Inflammatory macrophage treated with lipopolysaccharide for 4 hours (primary cell): ENCODE results near the gene OTOG.

ENCODE experiments used
- DNase-seq: peaks from one replicate; pipeline ENCODE4 v3.0.0-alpha.2; 2020

OTOG gene

GRCh38 chr11:17653611-17654010 is 106.6 kb downstream of the OTOG start:
- no peak for DNase-seq

- no peak for DNase-seq
Measured at GRCh38 chr11:17655682-17656081, 108.6 kb downstream of the OTOG start.

GRCh38 chr11:17658211-17658610 is 111.2 kb downstream of the OTOG start:
- no peak for DNase-seq

GRCh38 chr11:17668166-17668565 is 121.1 kb downstream of the OTOG start:
- no peak for DNase-seq

DNA sequence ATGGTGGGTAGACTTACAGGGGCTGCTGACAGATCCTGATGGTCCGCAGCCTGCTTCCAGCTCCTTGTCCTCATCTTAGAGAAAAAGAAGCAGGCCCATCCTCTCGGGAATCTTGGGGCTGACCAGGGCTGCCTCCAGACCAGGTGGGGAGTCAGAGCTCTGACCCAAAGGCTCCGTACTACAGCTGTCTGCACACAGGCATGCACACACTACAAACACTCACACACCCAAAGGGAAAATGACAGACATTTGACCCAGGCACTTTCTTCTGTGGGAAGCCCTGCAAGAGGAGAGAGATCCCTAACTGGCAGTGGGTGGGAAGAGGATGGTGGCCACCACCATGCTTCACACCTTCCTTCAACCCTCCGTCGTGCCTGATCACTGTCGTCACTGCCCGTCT is 125.4 kb downstream of the OTOG start:
- no peak for DNase-seq

DNA sequence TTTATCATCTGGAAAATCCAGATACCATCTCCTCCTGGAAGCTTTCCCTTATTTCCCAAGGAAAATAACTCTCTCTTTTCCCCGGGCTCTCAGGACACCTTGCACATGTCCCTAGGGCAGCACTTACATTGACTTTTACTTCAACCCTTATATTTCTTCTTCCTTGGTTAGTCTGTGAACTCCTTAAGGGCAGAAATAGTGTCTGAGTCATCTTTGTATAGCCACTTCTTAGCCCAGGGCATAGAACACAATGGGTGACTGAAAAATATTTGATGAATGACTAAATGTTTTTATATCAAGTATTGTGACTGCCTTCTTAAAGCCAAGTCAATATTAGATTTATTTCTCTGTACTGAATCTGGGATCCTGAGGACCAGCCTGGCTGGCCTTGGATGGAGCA is 126.9 kb downstream of the OTOG start:
- no peak for DNase-seq

DNA sequence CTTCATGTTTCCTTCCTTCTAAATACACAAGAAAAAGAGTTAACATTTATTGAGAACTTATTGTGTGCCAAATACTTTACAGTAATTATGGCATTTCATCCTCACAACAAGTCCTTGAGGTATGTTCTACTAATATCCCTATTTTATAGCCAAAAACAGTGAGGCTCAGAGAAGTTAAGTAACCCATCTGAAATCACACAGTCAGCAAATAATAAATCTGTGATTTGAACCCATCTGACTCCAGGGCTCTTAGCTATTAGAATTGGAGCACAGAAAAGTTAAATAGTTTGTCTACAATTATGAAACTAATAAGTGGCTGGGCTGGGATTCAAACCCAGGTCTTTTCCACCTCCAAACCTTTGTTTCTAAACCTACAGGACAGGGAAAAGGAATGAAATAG is 135.8 kb downstream of the OTOG start:
- DNase-seq, result no peak

- no peak for DNase-seq
Measured at GRCh38 chr11:17683377-17684161, 136.5 kb downstream of the OTOG start.

DNA sequence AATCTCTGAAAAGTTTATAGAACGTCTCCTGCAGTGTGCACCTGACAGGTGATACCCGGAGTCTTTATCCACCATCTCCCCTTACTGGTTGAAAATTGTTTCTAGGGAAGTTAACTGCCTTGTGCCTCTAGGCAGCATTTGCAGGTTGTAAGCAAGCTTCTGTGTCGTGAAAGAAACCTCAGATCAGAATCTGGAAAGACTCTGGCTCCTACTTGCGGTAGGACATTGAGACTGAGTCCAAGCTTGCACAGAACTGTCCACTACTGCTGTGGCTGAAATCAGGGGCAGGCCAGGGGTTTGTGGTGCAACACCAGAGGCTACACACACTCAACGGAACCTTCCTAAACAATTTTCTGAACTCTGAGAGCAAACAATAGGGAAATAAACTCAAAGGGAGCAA is 137.5 kb downstream of the OTOG start:
- no peak for DNase-seq

DNA sequence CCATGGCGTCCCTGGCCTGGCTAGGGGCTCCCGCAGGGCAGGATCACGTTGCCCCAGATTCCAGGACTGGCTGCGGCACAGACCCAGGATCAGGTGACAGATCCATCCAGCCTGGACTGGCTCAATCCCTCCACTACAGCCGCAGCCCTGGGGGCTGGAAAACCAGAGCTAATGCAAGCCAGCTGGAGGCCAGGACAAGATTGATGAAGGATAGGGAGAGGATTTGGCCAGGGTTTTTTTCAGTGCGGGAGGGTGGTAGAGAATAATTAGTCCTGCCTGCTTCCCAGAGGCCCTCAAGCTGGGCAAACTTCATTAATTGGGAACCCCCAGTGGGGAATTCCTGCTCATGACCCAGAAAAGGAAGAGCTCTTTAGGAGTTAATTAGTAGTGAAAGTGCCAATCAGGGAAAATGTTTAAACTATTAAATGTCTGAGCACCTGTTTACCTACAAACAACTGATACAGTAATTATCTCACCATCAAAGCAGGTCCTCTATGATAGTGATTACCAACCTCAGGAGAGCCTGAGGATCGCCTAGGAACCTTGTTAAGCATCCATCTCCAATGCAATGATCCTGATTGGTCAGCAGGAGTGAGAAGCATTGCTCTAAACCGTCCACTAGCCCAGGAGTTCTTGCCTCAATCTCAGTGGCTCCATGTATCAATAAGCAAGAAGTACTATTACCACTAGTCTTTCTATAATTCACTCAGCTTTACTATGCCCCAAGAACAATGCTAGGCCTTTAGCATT is 139.3 kb downstream of the OTOG start:
- no peak for DNase-seq

- DNase-seq, result no peak
Measured at GRCh38 chr11:17687946-17688670, 141.0 kb downstream of the OTOG start.

DNA sequence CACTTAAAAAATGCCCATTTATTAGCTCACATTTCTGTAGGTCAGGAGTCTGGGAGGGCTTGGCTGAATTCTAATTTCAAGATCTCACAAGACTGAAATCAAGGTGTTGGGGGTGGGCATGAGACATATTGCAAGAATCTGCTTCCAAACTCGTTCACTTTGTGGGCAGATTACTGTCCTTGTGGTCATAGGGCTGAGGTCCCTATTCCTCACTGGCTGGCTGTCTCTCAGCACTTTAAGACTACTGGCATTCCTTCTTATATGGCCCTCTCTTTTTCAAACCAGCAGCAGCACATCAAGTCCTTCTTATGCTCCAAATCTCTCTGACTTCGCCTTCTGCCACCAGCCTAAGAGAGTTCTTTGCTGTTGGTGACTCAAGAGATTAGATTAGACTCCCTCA is 144.5 kb downstream of the OTOG start:
- no peak for DNase-seq

- DNase-seq, result no peak
Measured at GRCh38 chr11:17691976-17692375, 144.9 kb downstream of the OTOG start.

GRCh38 chr11:17692931-17693330 is 145.9 kb downstream of the OTOG start:
- peak; percentile 28 for DNase-seq

GRCh38 chr11:17693531-17693930 is 146.5 kb downstream of the OTOG start:
- DNase-seq, result no peak

DNA sequence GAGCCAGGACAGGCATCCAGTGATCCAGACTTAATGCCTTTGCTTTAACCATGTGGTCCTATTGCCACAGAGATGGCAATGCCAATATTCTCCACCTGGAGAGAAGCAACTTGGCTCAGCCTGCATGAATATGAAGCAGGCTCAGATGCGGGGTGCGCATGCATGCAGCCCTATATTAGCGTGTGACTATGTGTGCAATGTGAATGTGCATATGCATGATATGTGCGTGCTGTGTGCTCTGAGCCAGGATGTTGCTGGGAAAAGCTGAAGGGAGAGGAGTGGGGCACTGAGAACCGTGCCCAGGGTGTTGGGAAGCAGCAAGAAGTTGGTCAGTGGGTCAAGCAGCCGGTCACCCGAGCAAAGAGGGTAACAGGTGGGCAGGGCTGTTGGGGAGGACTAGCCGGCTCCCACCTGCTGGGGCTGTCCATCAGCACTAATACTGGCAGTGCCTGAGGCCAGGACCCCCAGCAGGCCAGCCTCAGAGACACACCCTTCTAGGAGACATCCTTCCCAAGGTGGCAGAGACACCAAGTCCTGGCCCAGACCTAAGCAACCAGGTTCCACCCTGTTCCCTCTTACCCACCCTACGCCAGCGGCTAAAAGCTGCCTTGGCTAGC is 147.5 kb downstream of the OTOG start:
- no peak for DNase-seq

DNA sequence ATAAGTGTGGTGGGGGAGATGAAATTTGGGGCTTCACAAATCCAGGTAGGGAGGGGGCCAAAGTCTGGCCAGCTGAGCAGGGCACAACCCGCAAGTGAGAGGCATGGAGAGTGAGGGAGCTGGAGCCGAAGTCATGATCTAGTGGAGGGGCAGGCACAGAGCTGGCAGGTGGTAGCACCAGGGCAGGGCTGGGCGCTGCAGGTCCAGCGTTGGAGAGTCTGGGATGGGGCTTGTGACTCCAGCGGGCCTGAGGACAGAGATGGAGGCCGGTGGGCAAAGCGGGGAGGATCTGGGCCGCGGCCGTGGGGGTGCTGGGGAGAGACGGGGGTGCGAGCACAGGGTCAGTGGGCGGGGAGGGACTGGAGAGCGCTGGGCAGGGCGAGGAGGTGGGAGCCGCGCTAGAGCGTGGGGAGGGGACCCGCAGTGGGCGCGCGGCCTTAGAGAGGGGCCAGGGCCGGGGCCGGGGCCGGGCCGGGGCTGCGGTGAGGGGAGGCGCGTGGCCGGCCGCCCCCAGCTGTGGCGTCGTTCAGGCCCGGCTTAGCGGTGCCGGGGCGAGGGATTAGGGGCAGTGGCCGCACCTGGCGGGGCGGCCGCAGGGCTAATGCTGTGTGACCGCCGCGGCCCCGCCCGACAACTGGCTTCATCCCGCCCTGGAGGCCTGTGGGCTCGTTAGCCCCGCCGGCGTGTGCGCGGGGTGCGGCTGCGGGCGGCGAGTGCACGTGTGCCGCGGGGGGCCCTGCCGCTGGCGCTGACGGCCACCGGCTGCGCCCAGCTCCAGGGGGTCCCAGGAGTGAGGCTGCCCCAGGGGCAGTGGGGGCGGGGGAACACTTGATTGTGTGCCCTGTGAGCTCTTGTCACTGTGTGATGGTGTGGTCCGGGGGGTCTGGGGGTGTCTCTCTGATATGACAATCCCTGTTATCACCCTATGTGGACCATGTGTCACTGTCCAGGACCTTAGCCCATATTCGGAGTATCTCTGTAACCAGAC is 148.7 kb downstream of the OTOG start:
- DNase-seq, result no peak

- no peak for DNase-seq
Measured at GRCh38 chr11:17696741-17697140, 149.7 kb downstream of the OTOG start.
